ENCODE data around the gene VPS72.
A peak's percentile ranks its signal among the peaks of the same experiment; 100 is the strongest.
"Not testable (repeated sequence)": the region's sequence is repeated elsewhere in the genome, so short reads cannot be mapped to it uniquely, and the experiment has no call there.

The VPS72 gene, protein sequence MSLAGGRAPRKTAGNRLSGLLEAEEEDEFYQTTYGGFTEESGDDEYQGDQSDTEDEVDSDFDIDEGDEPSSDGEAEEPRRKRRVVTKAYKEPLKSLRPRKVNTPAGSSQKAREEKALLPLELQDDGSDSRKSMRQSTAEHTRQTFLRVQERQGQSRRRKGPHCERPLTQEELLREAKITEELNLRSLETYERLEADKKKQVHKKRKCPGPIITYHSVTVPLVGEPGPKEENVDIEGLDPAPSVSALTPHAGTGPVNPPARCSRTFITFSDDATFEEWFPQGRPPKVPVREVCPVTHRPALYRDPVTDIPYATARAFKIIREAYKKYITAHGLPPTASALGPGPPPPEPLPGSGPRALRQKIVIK

DNA sequence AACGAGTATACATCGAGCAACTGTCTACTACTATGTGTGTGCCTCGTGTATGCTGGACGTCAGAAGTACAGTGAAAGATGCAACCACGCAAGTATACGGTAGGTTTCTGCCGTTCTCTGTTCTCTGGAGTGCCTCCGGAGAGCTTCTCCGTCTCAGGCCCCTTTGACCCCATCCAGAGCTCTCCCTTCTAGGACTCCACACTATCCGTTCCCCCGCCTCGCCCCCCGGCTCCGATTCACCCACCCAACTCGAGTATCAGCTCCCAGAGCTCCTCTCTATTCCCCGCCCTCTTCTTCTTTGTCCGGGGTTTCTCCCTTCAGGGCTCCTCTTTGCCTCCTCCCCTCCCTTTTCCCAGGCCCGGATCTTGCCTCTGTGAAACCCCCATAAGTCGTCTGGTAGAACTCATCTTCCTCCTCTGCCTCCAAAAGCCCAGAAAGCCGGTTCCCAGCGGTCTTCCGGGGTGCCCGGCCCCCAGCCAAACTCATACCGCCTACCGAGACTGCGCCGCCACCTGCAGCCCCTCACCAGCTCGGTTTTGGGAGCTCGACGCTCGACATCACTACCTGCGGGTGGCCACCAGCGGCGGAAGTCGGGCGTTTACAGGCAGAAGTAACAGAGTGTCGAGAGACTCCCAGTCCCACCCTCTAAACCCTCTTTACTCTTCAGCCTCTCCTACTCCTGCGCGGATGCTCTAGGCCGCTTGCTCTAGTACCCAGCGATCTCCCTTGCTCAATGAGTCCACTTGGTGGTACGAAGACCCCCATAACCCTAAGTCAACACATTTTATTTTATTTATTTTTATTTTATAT, at the start of gene VPS72:
Gene VPS72 (minus strand): TSS at position 561 of the 809 bp plus-strand sequence. CDS start 76 bp downstream, at position 485.
- peak; percentile 65 to 80 (median 74) for DNase-seq (ENCODE audit: low read depth in 4 of 4, low spot score in 1 of 4)

DNA sequence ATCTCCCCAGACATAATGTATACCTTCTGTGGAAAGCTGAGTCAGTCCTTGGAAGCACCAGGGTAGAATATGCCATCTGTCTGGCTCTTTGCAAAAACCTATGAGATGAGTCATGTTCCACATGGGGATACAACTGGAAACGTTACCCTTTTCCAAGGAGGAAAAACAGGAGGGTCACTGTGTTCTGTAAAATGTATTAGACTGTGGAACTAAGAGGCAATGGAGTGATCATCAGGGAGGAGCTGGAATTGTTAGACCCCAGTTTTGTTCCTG, 48.4 kb upstream of the VPS72 start:
- no peak for DNase-seq (ENCODE audit: low read depth in 4 of 4, low spot score in 1 of 4)

DNA sequence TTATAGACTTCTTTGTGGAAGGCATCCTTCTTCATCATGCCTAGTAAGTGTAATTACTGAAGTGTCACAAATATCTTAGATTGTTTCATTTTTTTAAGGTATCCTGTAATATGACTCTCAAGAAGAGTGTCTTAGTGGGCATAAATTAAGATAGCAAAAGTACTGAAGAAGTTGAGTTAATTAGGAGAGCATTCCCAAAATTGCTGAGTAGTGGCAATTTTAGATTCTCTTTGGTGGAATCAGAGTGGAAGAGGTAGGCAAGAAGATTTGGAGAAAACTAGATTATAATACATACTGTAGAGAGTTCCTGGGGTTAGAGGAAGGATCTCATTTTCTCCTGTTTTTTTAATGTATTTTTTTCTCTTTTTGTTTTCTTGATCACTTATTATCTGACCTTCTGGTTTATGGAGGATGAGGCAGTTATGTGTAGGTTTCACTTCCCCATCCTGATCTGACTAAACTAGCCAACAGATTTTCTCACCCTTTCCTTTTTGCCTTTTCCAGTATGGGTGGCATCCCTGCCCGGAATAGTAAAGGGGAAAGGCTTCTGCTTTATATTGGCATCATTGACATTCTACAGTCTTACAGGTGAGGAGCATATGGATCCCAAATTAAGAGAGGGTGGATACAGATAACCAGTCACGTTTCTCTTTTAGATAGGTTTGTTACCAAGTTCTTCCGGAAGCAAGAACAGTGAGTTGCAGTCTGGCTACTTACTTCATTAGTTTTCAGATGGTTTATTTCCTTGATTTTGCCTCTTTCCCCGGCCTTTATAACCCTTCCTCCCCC, 47.9 kb upstream of the VPS72 start:
- no peak for DNase-seq (ENCODE audit: low read depth in 4 of 4, low spot score in 1 of 4)

DNA sequence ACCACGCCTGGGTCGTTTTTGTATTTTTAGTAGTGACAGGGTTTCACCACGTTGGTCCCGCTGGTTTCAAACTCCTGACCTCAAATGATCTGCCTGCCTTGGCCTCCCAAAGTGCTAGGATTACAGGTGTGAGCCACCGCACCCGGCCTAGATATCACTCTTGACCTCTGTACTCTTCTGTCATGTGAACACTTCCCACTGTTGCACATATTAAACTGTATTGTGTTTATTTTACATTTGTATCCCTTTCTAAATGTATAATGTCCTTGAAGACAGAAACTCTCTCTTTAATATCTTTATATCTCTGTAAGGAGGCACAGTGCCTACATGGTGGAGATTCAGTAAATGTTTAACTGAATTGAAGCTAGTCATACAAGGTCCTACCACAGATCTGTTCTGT, 45.2 kb upstream of the VPS72 start:
- DNase-seq (ENCODE audit: low read depth in 4 of 4, low spot score in 1 of 4) = no peak

DNA sequence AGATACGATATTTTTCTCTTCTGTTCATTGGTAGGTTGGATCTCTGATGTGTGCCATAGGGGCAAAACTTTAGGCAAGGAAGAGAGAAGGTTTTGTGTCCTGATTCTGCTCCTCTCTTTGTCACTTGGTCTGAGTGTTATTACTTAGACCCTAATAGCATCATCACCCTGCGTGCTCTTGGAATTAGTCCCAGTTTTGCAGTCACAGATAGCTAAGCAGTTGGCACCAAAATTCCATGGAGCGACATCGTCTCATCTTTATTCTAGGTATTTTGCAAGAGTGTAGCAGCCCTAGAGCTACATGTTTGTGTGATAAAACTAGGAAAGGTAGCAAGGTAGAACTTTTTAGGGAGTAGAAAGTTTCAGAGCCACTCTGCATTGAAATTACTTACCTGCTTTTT, 32.1 kb upstream of the VPS72 start:
- no peak for DNase-seq (ENCODE audit: low read depth in 4 of 4, low spot score in 1 of 4)

DNA sequence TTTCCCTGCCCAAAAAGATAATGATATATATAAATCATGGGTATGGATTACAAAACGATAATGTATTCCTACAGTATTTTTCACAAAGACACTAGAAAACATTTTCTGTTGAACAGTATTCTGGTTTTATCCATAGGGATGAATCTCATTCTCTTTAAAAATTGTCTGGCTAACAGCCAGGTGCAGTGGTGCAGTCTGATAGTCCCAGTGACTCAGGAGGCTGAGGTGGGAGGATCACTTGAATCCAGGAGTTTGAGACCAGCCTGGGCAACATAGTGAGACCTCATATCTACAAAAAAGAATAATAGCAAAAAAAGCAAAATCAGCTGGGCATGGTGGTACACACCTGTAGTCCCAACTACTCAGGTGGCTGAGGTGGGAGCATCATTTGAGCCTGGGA, 31.6 kb upstream of the VPS72 start:
- DNase-seq (ENCODE audit: low read depth in 4 of 4, low spot score in 1 of 4) = no peak

DNA sequence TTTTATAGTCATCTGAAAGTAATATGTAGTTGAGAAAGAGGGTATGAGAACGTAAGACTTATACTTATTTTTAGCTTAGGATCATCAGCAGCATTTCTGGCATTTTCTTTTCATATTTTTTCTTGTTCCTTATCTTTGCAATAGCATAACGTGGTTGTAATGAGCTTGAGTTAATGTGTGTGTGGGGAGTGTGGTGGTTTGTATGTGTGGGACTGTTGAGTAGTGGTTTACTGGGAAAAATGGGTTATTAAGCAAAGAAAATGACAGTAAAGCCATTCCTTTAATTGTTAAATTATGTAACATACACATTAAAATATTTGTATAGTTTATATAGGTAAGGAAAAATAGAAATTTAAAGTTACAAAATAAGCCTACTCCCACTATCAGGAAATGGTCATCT, 23.6 kb upstream of the VPS72 start:
- no peak for DNase-seq (ENCODE audit: low read depth in 4 of 4, low spot score in 1 of 4)

DNA sequence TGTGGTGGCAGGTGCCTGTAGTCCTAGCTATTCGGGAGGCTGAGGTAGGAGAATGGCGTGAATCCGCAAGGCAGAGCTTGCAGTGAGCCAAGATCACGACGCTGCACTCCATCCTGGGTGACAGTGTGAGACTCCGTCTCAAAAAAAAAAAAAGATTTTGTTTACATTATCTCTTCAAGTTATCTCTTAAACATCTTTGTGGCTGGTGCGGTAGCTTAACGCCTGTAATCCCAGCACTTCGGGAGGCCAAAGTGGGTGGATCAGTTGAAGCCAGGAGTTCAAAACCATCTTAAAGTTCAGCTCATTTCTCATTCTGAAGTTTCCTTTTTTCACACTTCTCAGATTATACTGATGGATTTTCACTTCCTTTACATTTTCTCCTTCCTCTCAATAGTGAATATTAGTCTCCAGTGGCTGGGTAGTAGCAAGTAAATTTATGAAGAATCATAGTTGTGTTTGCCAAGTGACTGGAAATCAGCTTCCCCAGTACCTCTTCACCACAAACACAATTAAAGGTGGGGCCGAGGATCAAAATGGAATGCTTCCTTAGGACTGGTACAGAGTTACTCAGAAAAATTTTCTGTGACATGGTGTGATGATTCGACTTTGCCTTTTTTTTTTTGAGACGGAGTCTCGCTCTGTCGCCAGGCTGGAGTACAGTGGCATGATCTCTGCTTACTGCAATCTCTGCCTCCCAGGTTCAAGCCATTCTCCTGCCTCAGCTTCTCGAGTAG, 22.1 kb upstream of the VPS72 start:
- DNase-seq (ENCODE audit: low read depth in 4 of 4, low spot score in 1 of 4) = no peak

DNA sequence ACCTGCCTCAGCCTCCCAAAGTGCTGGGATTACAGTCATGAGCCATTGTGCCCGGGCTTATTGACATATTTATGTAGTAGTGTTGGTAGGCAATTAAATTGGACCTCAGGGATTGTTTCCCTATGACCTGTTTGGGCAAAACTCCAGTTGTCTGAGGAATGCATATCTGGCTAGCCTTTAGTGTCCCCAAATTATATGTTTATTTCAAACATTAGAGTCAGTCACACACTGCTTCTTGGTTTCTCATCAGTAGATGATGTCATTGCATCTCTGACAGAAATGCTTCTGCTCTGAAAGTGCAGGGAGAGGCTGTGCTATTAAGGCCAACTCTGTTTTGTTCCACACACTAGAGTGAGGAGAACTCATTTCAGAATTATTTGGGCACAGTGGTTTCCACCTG, 20.8 kb upstream of the VPS72 start:
- no peak for DNase-seq (ENCODE audit: low read depth in 4 of 4, low spot score in 1 of 4)

DNA sequence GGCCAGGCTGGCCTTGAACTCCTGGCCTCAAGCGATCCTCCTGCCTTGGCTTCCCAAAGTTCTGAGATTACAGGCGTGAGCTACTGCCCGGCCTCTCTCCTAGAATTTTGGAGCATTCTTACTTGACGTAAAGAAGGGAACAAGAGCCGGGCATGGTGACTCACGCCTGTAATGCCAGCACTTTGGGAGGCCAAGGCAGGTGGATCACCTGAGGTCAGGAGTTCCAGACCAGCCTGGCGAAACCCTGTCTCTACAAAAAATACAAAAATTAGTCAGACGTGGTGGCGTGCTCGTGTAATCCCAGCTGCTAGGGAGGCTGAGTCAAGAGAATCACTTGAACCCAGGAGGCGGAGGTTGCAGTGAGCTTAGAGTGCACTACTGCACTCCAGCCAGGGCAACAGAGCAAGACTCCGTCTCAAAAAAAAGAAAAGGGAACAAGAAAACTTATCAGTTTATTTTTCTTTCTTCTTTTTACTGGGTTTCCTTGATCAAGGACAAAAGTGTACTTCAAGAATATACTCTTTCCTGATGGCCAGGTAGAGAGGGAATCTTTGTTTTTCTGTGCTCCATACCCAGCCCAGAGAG, 15.5 kb upstream of the VPS72 start:
- not testable (repeated sequence) for DNase-seq (ENCODE audit: low read depth in 4 of 4, low spot score in 1 of 4)

DNA sequence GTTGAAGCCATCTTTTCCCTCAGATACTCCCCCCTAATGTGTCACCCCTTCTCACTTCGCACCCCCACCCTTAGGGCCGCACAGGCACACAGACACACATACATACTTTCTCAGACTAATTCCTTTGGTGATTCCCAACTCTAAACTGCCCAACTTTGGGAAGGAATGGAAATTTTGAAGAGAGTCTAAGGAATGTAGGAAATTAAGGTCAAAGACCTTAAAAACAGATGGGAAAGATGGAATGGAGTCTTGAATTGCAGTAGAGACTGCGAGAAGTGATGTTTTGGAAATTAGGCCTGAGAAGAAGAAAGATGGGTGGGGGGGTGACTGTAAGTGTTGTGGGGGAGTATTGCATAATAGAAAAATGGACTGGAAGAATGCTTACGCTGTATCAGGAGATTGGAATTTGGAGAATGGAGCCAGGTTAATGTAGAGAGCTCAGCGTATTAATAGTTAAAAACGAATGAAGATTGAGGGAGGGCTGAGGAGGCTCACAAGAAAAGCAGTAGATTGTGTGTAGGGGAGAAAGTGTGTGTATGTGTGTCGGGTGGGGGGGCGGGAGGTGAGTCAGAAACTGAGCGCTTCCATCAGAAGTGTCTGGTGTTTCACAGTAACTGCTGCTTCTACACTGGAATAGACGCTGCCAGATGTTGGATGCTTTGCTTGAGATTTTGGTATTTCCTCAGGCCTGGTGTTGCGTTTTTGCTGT, 10.0 kb upstream of the VPS72 start:
- no peak for DNase-seq (ENCODE audit: low read depth in 4 of 4, low spot score in 1 of 4)

DNA sequence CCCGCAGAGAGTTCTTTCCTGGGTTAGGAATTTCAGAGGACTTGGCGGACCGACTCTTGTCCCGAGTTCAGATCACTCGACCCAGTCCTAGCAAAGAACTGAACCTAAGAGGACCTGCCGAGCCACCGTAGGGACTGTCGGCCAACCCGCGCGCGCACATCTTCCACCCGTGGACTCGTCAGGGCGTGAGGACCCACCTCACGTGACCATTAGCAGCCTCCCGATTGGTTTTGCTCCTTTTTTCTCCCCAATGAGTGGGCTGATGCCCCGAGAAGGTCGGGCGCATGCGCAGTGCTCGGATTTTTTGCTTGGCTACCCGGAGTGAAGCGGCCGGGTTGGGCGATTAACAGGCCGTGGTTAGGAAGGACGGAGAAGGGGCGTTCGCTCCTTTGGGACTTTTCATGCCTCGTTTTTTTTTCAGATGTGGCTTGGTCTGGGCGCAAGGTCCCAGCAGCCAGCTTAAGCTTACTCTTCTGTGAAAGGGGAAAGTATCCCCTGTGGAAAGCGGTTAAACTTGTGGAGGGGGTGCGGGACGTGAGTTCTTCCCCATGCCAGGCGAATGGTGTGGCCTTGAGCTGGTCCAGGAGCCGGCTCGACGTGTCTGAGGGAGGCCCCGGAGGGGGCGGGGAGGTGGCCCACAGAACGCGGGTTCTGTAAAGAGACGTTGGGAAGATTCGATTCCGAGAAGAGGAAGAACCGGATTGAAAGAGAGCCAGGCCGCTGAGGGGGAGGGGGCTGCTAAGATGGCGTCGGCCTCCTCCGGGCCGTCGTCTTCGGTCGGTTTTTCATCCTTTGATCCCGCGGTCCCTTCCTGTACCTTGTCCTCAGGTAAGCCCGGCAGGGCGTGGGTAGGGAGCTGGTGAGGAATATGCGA, 8.5 kb upstream of the VPS72 start, which contains the start of gene PIP5K1A:
Gene PIP5K1A (plus strand): TSS at position 299 of the 874 bp plus-strand sequence. CDS start 445 bp downstream, at position 744.
- DNase-seq (ENCODE audit: low read depth in 4 of 4, low spot score in 1 of 4) = peak; percentile 98 to 100 (median 98)

DNA sequence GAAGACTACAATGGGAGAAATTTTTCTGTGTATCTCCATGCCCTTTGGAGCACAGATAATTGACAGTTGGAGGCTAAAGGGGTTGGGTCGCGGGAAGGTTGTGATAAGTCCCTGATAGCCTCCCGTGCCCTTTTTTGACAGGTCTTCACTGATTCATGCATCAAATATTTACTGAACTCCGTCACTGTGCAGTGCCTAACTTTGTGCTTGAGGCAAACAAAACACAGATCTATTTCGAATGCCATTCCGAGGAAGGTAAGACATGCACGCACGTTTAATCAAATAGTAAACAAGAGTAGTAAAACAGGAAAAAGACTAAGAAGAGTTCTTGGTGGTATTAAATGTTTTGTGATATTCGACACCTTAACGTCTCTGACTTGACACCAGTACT, 7.9 kb upstream of the VPS72 start:
- DNase-seq (ENCODE audit: low read depth in 4 of 4, low spot score in 1 of 4) = no peak

DNA sequence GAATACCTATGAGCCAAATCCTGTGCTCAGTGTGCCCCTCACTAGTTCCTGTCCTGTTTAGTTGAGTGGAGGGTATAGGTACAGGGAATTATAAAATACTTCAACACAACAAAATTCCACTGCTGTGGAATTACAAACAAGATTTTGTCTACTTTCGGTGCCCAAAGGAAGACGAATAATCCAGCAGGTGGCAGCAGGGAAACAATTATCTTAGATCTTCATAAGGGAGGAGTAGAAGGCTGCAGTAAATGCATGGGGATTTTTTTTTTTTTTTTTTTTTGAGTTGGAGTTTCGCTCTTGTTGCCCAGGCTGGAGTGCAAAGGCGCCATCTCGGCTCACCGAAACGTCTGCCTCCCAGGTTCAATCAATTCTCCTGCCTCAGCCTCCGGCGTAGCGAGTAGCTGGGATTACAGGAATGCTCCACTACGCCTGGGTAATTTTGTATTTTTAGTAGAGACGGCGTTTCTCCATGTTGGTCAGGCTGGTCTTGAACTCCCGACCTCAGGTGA, 6.3 kb upstream of the VPS72 start:
- DNase-seq (ENCODE audit: low read depth in 4 of 4, low spot score in 1 of 4) = no peak

DNA sequence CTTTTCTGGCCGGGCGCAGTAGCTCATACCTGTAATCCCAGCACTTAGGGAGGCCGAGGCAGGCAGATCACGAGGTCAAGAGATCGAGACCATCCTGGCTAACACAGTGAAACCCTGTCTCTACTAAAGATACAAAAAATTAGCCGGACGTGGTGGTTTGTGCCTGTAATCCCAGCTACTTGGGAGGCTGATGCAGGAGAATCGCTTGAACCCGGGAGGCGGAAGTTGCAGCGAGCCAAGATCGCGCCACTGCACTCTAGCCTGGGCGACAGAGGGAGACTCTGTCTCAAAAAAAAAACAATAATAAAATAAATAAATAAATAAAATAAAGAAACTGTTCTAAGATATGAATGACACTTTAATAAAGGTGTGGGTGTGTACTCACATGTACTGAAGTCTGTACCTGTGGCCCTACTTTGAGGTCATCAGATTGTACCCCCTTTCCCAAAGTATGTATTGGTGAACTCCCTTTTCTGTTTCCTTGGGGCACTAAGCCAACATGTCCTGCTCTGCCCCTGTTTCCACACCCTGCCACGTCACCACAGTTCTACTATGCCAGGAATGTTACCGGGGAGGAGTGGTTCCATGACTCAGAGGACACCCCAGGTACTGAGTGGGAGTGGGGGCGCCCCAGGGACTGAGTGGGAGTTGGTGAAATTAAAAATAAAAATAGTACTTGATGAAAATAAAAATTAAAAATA, 5.0 kb upstream of the VPS72 start:
- not testable (repeated sequence) for DNase-seq (ENCODE audit: low read depth in 4 of 4, low spot score in 1 of 4)

DNA sequence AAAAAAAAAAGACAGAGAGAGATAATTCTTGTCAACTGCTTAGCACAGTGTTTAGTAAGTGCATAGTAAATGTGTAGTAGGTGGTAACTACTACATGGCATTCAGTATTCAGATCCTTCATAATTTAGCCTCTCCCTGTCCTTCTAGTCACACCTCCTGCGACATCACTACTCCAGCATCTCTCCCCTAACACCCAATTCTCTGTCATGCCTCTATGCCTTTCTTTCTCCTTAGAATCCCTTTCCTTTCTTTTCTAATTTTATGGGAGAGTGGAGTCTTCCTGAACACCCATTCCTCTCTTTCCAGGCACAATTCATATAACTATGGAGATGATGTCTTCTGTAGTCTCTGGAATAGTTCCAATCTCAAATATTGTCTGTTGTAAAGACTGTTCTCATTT, 3.9 kb upstream of the VPS72 start:
- no peak for DNase-seq (ENCODE audit: low read depth in 4 of 4, low spot score in 1 of 4)

DNA sequence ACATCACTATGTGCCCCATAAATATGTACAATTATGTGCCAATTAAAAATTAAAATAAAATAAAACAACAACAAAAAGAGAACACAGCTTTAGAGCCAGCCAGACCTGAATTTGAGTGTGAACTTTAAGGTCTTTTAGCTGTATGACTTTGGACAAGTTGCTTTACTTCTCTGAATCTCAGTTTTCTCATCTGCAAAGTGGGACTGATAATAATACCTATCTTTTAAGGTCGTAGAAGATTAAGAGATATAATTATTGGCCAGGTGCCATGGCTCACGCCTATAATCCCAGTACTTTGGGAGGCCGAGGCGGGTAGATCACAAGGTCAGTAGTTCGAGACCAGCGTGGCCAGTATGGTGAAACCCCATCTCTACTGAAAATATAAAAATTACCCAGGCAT, 3.3 kb upstream of the VPS72 start:
- DNase-seq (ENCODE audit: low read depth in 4 of 4, low spot score in 1 of 4) = no peak

DNA sequence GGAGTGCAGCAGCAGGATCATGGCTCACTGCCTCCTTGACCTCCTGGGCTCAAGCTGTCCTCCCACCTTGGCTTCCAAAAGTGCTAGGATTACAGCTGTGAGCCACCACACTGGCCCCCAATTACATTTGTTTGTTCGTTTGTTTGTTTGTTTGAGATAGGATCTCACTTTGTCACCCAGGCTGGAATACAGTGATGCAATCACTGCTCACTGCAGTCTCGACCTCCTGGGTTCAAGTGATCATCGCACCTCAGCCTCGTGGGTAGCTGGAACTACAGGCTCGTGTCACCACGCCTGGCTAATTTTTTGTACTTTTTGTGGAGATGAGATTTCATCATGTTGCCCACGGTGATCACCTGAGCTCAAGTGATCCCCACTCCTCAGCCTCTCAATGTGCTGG, 2.0 kb upstream of the VPS72 start:
- DNase-seq (ENCODE audit: low read depth in 4 of 4, low spot score in 1 of 4) = no peak
